Glomerular endothelial cell (primary cell): ENCODE measurements around the gene RAB26. TPM values are rescaled to one million over a fixed set of nuclear protein-coding genes. Genes with fewer than 3 reads are reported as not detected.

Experiments used
- DNase-seq: peaks from one replicate; pipeline ENCODE4 v3.0.0-alpha.2; 2011; ENCODE audit warnings: low read depth, low spot score; ENCODE audit errors: extremely low read depth
- total RNA-seq: library from RNA; depleted of rRNA; stranded (reverse); fragments of >200 nt; gene quantifications from 2 replicates; pipeline ENCODE4 v1.2.3, GENCODE V29; 2015

RAB26 gene
- total RNA-seq, 1 donor from 2014 or later = 1.3 TPM

GRCh38 chr16:2178321-2179106, 30.1 kb downstream of the RAB26 start:
- DNase-seq = no peak

DNA sequence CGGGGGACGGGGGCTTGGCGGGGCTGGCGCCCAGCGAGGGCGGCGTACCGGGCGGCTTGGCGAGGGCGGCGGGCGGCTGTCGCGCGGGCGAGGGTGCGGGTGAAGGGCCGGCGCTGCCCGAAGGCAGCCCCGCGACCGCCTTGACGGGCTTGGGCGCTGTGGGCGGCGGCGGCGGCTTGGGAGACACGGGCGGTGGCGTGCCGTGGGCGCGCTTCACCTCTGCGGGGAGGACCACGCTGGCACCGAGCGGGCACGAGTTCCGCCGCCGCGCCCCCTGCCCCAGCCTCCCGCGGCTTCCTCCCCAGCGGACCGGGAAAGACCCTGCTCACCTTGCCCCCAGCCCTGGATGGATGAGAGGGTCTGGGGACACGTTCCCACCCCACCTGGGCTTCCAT, 30.7 kb downstream of the RAB26 start:
- no peak for DNase-seq

DNA sequence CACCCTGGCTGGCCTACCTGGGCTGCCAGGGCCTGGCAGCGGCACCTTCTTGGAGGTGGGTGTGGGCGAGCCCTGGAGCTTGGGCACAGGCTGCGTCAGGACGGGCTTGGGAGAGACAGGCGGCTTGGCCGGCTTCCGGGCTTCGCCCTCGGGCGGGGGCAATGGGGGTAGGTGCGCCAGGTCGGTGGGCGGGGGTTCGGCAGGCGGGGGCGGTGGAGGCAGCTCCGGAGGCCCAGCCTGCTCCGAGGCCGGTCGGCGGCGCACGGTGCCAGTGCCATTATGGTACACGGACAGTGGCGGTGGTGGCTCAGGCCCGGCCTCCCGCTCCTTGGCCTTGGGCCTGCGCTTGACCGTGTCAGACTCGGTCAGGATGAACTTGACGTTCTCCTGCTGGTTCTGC, 31.2 kb downstream of the RAB26 start:
- no peak for DNase-seq

- no peak for DNase-seq
These were observed 32.0 kb downstream of the RAB26 start for GRCh38 chr16:2180461-2180860.

DNA sequence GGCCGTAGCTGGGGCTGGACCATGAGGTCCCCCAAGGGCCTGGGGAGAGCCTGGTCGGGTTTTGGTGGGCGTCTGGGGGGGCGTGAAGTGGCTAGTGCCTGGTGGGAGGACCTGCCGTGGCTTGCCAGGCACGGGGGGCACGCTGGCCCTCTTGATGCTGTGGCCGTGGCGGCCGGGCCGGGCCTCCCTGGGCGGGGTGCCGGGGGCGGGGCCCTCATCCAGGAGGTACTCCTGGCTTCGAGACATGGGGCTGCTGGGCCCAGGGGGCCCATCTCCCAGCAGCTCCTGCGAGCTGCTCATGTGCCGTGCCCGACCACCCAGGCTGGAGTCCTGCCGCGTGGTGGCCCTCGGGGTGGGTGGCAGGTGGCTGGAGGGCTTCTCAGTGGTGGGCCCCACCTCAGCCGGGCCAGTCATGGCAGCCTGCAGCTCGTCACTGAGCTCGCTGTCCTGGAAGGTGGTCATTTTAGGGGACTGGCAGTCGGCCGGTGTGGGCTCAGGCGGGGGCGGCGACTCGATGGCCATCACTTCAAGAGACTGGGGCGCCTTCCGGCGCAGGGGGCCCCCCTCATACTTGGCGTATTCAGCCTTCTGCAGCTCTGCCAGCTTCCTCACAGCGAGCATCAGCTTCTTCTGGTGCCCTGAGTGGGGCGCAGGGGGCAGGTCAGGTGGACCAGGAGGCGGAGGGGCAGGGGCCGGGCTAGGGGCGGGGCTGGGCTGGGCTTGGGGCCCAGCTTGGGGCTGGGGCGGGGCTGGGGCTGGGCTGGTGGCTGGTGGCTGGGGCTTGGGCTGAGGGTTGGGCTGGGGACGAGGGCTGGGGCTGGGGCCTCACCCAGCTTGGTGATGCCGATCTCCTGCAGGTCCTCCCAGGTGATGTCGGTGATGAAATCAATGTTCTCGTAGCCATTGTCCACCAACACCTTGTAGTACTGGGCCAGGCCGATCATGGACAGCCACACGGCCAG, 32.8 kb downstream of the RAB26 start:
- no peak for DNase-seq

DNA sequence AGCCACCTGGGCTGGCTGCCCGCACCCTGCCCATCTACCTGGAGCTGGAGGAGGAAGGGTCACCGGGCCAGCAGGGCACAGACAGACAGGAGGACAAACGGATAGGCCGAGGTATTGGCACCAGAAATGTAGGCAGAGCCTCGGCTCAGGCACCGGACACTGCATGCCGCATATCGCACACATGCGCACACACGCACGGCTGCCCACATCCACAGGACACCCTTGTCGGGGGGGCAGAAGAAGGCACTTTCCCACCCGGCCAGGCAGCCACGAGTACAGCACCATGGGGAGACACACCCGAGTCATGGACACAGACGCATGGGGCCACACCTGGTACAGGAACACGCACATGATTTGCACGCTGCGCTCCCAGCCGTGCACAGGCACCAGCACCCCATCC, 33.5 kb downstream of the RAB26 start:
- DNase-seq = no peak

DNA sequence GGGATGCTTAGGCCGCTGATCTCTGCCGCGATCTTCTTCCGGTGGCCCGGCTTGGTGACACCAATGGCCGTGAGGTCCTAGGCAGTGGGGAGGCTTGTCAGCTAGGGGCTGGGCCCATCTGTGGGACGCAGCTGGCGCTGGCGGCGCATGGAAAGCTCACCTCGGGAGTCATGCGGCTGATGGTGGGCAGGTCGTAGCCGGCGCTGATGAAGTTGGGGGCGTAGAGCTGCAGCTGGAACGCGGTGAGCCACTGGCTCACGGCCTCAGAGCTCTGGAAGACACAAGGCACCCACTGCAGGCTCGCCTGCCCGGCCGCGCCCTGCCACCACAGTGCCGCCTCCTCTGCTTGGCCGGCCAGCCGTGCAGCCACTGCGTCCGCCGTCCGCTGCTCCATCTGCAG, 35.2 kb downstream of the RAB26 start:
- DNase-seq = no peak

DNA sequence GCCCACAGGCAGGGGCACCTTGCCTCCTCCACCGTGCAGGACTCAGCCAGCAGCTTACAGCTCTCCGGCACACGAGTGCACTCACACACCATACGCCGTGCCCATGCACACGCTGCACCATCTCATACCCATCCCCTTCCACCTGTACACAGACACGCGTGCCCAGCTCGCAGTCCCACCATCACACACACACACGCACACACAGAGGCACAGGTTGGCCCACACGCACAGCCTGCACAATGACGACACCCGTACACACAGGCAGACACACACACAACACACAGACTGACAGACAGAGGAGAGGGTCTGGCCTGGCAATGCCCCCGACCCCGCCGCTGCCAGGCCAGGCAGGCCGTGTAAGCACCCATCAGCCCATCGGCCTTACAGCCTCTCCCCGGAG, 35.9 kb downstream of the RAB26 start:
- DNase-seq = no peak

DNA sequence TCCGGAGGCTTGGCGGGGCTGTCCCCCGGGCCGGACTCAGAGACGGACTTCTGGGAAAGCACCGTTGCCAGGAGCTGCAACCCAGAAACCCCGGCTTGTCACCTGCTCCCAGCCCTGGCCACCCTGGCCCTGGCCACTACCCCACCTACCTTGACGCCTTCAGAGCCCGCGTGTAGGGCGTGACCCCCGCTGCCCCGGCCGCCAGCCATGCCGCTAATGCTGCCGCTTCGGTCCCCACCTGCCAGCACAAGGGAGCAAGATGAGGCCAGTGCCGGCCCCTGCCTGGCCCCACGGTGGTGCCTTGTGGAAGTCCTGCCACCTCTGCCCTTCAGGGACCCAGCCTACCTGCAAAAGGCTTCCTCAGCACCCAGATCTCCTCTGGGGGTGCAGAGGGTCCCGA, 36.5 kb downstream of the RAB26 start:
- no peak for DNase-seq

GRCh38 chr16:2186064-2186463, 37.6 kb downstream of the RAB26 start:
- no peak for DNase-seq

DNA sequence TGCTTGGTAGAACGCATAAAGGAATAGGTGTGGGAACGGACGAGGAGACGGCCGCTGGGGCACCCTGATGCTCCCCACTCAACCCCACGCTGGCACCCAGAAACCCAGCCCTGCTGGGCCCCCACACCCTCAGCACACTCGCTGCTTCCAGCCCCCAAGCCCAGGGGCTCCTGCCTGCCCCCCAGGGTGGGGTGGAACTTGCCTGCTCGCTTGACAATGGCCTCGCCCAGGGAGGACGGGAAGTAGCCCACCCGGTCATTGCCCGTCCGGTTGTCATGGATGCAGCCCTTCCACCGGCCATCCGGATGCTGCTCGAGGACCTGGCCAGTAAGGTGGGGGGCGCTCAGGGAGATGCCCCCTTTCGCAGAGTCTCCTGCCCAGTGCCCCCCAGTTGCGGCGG, 38.1 kb downstream of the RAB26 start:
- DNase-seq = no peak

GRCh38 chr16:2187212-2187611, 38.8 kb downstream of the RAB26 start:
- DNase-seq = no peak

GRCh38 chr16:2188395-2188794, 40.0 kb downstream of the RAB26 start:
- no peak for DNase-seq

DNA sequence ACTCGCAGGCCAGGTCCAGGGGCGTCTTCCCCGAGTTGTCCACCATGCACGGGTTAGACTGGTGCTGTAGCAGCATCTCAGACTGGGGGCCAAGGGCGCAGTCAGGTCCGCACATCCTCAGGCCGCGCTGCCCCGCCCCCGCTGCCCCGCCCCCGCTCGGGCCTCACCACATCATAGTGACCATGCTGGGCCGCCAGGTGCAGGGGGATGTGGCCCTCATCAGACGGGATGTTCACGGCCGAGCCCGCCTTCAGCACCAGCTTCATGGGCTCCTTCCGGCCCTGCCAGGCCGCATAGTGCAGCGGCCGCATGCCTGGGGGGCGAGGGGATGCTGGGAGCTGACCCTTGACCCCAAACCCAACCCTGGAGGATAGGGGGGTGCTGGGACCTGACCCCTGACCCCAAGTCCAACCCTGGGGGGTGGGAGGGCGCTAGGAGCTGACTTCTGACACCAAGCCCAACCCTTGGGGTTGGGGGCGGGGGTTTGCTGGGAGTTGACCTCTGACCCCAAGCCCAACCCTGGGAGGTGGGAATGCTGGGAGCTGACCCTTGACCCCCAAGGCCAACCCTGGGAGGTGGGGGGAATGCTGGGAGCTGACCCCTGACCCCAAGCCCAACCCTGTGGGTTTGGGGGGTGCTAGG, 40.9 kb downstream of the RAB26 start:
- DNase-seq = no peak

DNA sequence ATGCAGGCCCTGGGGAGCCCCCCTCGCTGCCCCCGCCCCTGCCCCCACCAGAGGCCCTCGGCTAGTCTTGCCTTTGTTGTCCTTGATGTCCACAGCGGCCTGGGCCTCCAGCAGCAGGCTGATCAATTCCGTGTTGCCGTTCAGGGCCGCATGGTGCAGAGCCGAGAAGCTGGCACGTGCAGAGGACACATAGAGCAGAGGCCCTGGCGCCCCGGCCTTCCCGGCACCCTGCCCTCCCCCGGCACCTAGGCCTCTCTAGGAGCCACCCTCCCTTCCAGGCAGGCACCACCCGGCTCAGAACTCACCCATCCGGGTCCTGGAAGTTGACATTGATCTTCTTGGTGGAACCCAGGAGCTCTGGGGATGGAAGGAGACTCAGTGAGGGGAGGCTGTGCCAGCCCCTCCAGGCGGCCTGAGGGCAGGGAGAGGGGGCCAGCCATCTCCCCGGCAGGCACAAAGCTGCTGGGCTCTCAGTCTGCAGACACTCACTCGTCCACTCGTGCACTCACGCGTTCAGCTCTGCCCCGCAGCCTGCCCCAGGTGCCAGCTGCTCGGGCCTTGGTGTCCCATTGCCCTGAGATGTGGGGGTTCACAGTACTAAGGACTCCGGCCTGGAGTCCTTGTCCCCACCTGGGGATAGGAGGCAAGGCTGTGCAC, 41.7 kb downstream of the RAB26 start:
- DNase-seq = no peak

DNA sequence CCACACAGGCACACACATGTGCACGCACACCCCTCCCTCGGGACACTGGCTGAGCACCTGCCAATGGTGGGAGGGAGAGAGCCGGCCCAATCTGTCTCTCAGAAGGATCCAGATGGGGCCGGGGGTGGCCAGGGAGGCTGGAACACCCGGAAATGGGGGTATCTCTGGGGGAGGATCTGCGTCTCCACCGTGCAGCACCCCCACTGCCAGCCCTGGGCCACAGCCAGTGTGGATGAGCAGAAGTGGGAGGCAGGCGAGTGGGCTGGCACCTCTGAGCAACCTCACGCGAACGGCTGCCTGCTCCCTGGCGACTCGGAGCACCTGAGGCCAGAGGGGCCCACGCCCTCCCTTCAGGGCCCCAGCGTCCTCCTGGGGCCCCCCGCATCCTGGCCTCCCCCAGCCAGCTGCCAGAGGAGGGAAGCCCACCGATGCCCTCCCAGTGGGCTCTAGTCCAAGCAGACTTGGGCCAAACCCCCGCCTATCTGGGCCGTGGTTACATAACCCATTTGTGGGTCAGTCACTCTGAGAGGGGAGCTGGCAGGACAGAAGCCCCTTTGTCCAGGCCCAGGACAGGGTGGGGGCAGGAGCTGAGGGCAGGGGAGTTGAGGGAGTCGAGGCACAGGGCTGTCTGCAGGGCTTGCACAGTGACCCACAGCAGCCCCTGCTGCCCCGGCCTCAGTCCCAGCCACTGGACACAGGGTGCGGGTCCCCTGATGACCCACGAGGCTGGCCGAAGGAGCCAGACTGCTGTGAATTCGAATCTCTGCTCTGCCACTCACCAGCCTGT, 42.4 kb downstream of the RAB26 start:
- no peak for DNase-seq

DNA sequence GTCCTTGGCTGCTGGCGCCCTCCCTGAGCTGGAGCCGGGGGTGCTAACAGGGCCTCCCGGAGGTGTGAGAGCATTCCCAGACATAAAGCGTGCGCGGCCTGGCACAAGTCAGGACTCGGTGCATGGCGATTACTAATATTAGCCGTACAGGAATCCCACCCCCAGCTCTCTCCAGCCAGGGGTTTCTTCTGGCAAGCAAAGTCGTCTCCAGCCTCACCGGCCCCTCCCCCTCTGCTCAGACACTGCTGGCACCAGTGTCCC, 43.0 kb downstream of the RAB26 start:
- no peak for DNase-seq

- no peak for DNase-seq
These were observed 45.9 kb downstream of the RAB26 start for GRCh38 chr16:2194166-2194834.

DNA sequence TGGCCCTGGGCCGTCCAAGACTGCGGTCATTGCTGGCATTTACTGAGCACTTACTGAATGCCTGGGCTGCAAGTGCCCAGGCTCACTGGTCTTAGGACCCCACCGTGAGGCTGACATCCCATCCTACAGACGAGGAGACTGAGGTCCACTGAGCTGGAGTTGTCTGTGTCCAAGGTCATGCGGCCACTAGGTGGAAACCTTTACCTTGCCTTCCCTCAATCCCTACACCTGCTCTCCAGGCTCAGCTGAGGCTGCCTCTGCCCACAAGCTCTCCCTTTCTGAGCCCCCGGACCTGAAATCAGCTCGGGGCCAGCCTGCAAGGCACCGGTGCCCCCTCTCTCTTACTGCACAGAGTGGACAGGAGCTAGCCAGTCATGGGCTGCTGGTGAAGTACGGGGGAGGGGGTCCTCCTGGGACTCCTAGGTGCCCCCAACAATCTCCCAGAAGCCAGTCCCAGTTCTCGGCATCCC, 46.5 kb downstream of the RAB26 start:
- DNase-seq = no peak
